Activated CD4-positive, alpha-beta T cell treated with anti-CD3 and anti-CD28 coated beads, Interleukin-2, amount 10 ng/mL, durations not matched to agents 24 days and 14 days (primary cell): ENCODE measurements around the gene SMIM7. TPM values are rescaled to one million over a fixed set of nuclear protein-coding genes. Genes with fewer than 3 reads are reported as not detected.
"Not testable (repeated sequence)": the region's sequence is repeated elsewhere in the genome, so short reads cannot be mapped to it uniquely, and the experiment has no call there.

ENCODE experiments used
- DNase-seq: peaks from one replicate; pipeline ENCODE4 v3.0.0; 2022
- H3K27ac Mint-ChIP-seq: one replicate; pipeline ENCODE4 v1.8.0; 2022; ENCODE audit warnings: mild to moderate bottlenecking, mixed read lengths
- H3K27me3 Mint-ChIP-seq: one replicate; pipeline ENCODE4 v1.8.0; 2022; ENCODE audit warnings: mixed read lengths
- H3K36me3 Mint-ChIP-seq: one replicate; pipeline ENCODE4 v1.8.0; 2022; ENCODE audit warnings: low read depth, mild to moderate bottlenecking, mixed read lengths
- H3K4me1 Mint-ChIP-seq: one replicate; pipeline ENCODE4 v1.8.0; 2021; ENCODE audit warnings: mixed read lengths
- H3K4me3 Mint-ChIP-seq: one replicate; pipeline ENCODE4 v1.8.0; 2022; ENCODE audit warnings: mild to moderate bottlenecking, moderate library complexity, mixed read lengths
- H3K9me3 Mint-ChIP-seq: one replicate; pipeline ENCODE4 v1.8.0; 2021; ENCODE audit warnings: mixed read lengths
- intact Hi-C: fragments of 100-400 bp; cut with micrococcal nuclease; formaldehyde crosslinking; loops from one replicate; pipeline ENCODE4 v1.15.1; 2023
- total RNA-seq: library from RNA; stranded (reverse); gene quantifications from 2 replicates; pipeline ENCODE4 v1.2.3, GENCODE V29; 2022

SMIM7 gene
- 66.1 and 69.9 TPM in 2 replicates for total RNA-seq

DNA sequence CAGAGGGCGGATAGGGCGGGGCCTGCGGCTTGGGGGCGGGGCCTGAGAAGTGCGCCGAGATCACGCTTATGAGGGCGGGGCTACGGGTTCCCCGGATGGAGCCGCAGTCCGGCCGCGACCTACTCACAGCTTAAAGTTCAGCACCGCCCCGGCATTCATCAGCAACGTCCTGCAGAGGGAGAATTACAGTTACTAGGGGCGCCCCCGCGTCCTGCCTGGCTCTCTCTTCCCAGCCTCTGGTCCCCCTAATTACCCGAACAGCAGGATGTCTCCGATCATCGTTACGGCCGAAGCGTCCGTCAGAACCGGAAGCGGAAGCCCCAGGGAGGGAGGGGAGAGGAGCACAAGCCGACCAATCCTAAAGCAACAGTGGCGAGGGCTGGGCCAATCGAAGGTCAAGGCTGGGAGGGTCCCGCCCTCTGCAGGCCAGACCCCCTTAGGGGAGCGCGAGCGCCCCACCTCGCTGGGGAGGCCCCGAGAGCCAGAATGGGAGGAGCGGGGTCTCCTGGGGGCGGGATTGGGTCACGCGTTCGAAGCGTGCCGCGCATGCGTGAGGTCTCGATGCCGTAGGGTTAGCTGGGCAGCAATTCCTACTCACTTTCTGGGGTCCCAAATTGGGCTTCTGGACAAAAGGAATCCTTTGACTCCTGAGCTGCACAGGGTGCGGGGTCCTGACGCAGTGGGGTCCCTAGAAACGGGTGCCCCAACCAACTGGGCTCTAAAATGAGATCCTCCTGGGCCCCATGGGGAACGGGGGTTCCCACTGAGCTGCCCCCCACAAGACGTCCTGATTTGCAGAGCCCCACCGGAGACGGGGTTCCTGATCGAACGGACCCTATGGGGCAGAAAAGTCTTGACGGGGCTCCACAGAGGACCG is at the start of gene SMIM7:
Gene SMIM7, minus strand, starts transcription at position 313 of the 877 bp plus-strand sequence. Its CDS starts 34 bp downstream, at position 279.
- H3K27ac Mint-ChIP-seq, result peak within 1 kb of the TSS; percentile 97
- peaks cover 18% of the 10 kb centered on the region for H3K4me1 Mint-ChIP-seq
- peak within 1 kb of the TSS; percentile 98 for H3K4me3 Mint-ChIP-seq
- intact Hi-C loops, result loop anchor here (2.0 to 5.0 kb wide), 2 partner anchors 31 to 88 kb away; partner anchors contain the start of genes MED26 and SLC35E1
- DNase-seq, result peak; percentile 99
- H3K36me3 Mint-ChIP-seq, result peaks cover 28% of the 10 kb centered on the region
- H3K9me3 Mint-ChIP-seq, result no peaks in the 10 kb centered on the region
- peaks cover 23% of the 10 kb centered on the region for H3K27me3 Mint-ChIP-seq

DNA sequence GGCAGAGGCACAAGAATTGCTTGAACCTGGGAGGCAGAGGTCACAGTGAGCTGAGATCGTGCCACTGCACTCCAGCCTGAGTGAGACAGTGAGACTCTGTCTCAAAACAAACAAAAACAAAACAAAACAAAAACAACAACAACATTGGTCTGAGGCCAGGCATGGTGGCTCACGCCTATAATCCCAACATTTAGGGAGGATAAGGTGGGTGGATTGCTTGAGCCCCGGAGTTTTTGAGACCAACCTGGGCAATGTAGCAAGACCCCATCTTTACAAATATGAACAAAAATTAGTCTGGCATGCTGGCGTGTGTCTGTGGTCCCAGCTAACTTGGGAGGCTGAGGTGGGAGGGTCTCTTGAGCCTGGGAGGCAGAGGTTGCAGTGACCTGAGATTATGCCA is 43.7 kb upstream of the SMIM7 start:
- no peak overlapping the region for H3K4me3 Mint-ChIP-seq
- peaks cover 2% of the 10 kb centered on the region for H3K27me3 Mint-ChIP-seq
- H3K36me3 Mint-ChIP-seq, result no peaks in the 10 kb centered on the region
- H3K27ac Mint-ChIP-seq, result no peak overlapping the region
- H3K9me3 Mint-ChIP-seq, result no peaks in the 10 kb centered on the region
- no peak for DNase-seq
- no peaks in the 10 kb centered on the region for H3K4me1 Mint-ChIP-seq
- intact Hi-C loops, result no loop called here

DNA sequence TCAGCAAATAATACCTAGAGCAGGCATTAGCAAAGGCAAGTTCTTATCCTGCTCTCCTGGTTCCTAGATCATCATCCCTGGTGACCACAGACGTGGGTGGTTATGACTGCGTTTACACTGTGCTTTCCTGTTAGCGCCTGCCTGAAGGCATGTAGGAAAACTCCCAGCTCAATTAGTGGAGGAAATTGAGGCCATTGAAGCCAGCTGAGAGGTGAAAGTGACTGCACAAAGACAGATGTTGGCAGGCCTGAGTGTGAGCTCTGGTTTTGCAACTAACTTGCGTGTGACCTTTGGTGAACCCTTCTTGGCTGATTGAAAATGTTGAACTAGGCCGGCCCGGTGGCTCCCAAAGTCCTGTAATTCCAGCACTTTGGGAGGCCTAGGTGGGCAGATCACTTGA is 42.2 kb upstream of the SMIM7 start:
- no peak for DNase-seq
- Mint-ChIP-seq H3K9me3 (no peaks in the 10 kb centered on the region), H3K27ac (no peak overlapping the region), H3K4me3 (no peak overlapping the region), H3K4me1 (no peaks in the 10 kb centered on the region), H3K27me3 (no peaks in the 10 kb centered on the region), H3K36me3 (no peaks in the 10 kb centered on the region)
- intact Hi-C loops, result no loop called here

DNA sequence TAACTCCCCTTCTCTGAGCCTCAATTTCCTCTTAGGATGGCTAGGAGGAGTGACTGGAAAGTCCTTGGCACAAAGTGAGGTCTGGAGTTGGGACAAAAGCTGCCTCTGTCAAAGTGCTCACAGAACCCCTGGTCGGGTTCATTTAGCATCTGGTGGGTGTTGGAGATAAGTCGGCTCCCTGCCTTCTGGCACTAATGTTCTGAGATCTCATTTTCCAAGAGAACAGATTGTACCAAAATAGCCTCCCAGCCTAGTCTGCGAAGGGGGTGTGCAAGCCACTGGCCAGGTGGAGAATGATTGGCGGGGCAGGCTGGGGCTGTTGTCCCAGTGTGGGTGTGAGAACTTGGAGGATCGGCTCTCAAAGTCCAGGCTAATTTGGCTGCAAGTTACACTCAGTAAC is 39.0 kb upstream of the SMIM7 start:
- Mint-ChIP-seq H3K4me1 (no peaks in the 10 kb centered on the region), H3K9me3 (no peaks in the 10 kb centered on the region), H3K27ac (no peak overlapping the region), H3K36me3 (no peaks in the 10 kb centered on the region), H3K27me3 (no peaks in the 10 kb centered on the region), H3K4me3 (no peak overlapping the region)
- intact Hi-C loops, result no loop called here
- no peak for DNase-seq

DNA sequence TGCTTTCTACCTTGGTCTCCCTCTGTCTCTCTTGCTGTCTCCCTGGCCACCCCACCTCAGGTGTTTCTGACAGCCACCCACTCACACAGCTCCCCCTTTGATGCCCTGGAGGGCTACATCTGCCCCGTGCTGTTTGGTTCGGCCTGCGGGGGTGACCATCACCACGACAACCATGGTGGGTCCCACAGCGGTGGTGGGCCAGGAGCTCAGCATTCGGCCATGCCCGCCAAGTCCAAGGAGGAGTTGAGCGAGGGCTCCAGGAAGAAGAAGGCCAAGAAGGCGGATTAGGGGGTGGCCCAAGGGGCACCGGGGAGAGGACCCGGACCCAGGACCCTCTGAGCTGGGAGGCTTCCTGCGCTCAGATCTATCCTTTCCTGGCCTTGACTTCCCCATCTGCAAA is 28.1 kb upstream of the SMIM7 start:
- no peaks in the 10 kb centered on the region for H3K9me3 Mint-ChIP-seq
- no peaks in the 10 kb centered on the region for H3K4me1 Mint-ChIP-seq
- no peak for DNase-seq
- H3K36me3 Mint-ChIP-seq, result no peaks in the 10 kb centered on the region
- no peaks in the 10 kb centered on the region for H3K27me3 Mint-ChIP-seq
- no peak overlapping the region for H3K4me3 Mint-ChIP-seq
- intact Hi-C loops, result no loop called here
- H3K27ac Mint-ChIP-seq, result no peak overlapping the region

DNA sequence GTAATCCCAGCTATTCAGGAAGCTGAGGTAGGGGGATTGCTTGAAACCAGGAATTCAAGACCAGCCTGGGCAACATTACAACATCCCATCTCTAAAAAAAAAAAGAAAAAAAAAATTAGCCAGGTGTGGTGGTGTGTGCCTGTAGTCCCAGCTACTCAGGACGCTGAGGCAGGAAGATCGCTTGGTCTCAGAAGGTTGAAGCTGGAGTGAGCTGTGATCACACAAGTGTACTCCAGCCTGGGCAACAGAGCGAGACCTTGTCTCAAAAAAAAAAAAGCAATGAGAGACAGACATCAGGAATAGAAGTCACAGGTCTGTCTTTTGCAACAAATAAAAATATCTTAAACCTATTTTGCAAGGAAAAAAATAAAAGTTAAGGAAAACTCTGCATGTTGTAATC is 24.3 kb upstream of the SMIM7 start:
- Mint-ChIP-seq H3K4me1 (no peaks in the 10 kb centered on the region), H3K27ac (no peak overlapping the region), H3K36me3 (no peaks in the 10 kb centered on the region), H3K9me3 (no peaks in the 10 kb centered on the region), H3K4me3 (no peak overlapping the region), H3K27me3 (no peaks in the 10 kb centered on the region)
- intact Hi-C loops, result no loop called here
- DNase-seq, result no peak

DNA sequence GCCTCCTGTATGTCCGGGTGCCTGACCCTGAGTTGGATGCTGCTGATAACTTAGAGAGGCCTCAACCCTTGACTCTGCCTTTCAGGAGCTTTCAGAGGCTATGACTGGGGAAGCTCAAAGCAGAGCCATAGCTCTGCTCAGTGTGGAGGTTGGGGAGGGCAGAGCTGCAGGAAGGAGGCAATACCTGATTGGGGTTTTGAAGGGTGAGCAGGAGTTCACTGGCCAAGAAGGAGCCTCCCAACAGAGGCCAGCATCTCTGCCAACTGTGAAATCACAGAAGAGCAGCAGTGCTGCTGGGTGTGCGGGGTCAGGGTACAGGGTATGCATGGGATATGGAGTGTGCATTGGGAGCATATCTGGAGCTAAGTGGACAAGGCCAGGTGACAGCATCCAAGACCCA is 22.6 kb upstream of the SMIM7 start:
- Mint-ChIP-seq H3K9me3 (no peaks in the 10 kb centered on the region), H3K27ac (no peak overlapping the region), H3K27me3 (no peaks in the 10 kb centered on the region), H3K4me1 (no peaks in the 10 kb centered on the region), H3K36me3 (no peaks in the 10 kb centered on the region), H3K4me3 (no peak overlapping the region)
- no peak for DNase-seq
- intact Hi-C loops, result no loop called here

DNA sequence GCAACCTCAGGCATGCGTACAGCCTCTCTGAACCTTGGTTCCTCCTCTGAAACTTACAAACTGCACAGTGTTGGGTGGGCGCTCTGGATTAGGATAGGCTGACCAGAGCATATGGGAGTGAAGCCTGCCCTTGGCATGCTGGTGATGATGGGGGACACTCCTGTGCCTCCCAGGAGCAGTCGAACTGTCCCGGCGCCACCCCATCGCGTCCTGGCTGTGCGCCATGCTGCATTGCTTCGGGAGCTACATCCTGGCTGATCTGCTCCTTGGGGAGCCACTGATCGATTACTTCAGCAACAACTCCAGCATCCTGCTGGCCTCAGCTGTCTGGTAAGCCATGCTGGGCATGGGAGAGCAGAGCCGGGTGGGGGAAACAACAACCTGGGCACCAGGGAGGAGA is 19.9 kb upstream of the SMIM7 start:
- Mint-ChIP-seq H3K36me3 (no peaks in the 10 kb centered on the region), H3K4me3 (no peak overlapping the region), H3K4me1 (no peaks in the 10 kb centered on the region), H3K27ac (no peak overlapping the region), H3K9me3 (no peaks in the 10 kb centered on the region), H3K27me3 (no peaks in the 10 kb centered on the region)
- no peak for DNase-seq
- intact Hi-C loops, result no loop called here

DNA sequence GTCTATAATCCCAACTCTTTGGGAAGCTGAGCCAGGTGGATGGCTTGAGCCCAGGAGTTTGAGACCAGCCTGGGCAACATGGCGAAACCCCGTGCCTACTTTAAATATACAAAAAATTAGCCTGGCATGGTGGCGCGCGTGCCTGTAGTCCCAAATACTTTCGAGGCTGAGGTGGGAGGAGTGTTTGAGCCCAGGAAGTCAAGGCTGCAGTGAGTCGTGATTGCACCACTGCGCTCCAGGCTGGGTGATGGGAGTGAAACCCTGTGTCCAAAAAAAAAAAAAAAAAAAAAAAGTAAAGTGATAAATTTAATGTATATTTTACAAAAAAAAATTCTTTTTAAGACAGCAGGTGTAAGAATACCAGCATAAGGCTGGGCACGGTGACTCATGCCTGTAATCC is 18.6 kb upstream of the SMIM7 start:
- Mint-ChIP-seq H3K27me3 (no peaks in the 10 kb centered on the region), H3K36me3 (no peaks in the 10 kb centered on the region), H3K4me1 (no peaks in the 10 kb centered on the region), H3K27ac (no peak overlapping the region), H3K4me3 (no peak overlapping the region), H3K9me3 (no peaks in the 10 kb centered on the region)
- intact Hi-C loops, result no loop called here
- DNase-seq, result no peak

DNA sequence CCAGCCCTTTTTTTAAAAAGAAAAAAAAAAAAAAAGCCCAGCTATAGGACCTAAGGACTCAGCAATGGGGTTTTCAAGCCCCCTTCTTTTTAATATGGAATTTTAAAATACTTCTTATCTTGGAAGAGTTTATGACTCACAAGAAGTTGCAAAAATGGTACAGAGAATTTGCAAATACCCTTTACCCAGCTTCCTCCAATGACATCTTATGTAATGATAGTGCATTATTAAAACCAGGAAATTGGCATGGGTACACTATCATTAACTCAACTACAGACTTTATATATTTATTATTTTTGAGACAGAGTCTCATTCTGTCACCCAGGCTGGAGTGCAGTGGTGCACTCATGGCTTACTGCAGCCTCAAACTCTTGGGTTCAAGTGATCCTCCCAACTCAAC is 17.1 kb upstream of the SMIM7 start:
- Mint-ChIP-seq H3K27me3 (no peaks in the 10 kb centered on the region), H3K36me3 (no peaks in the 10 kb centered on the region), H3K4me3 (no peak overlapping the region), H3K4me1 (no peaks in the 10 kb centered on the region), H3K27ac (no peak overlapping the region), H3K9me3 (no peaks in the 10 kb centered on the region)
- DNase-seq, result no peak
- intact Hi-C loops, result no loop called here

DNA sequence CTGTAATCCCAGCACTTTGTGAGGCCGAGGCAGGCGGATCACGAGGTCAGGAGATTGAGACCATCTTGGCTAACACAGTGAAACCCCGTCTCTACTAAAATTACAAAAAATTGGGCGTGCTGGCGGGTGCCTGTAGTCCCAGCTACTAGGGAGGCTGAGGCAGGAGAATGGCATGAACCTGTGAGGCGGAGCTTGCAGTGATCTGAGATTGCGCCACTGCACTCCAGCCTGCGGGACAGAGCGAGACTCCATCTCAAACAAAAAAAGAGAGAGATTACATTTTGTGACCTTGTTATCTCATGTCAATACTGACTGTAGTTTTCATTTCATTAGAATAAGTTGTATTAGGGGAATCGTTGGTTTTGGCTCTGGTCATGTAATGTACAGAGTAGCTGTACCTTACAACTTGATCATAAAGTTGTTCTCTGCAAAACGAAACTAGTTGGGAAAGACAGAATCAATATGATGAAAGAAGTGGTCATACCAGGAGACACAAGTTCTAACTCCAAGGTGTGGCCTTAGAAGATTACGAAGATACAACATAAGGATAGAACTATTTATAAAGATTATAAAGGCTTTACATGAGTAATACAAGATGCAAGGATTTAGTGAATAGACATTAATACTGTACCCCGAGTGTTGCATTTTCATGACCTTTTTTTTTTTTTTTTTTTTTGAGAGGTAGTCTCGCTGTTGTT is 16.3 kb upstream of the SMIM7 start:
- intact Hi-C loops, result no loop called here
- Mint-ChIP-seq H3K4me1 (no peaks in the 10 kb centered on the region), H3K9me3 (no peaks in the 10 kb centered on the region)

DNA sequence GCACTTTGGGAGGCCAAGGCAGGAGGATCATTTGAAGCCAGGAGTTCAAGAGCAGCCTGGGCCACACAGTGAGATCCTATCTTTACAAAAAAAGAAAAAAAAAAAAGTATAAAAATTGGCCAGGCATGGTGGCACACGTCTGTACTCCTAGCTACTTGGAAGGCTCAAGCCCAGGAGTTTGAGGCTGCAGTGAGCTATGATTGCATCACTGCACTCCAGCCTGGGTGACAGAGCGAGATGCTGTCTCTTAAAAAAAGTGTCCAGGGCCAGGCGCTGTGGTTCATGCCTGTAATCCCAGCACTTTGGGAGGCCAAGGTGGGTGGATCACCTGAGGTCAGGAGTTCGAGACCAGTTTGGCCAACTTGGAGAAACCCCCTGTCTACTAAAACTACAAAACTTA is 13.9 kb upstream of the SMIM7 start:
- H3K4me3 Mint-ChIP-seq, DNase-seq, H3K27ac Mint-ChIP-seq, H3K4me1 Mint-ChIP-seq, intact Hi-C loops, H3K36me3 Mint-ChIP-seq, H3K27me3 Mint-ChIP-seq, H3K9me3 Mint-ChIP-seq: not testable (repeated sequence)

More for the DNA sequence above, 16.3 kb upstream of the SMIM7 start:
- H3K27me3 Mint-ChIP-seq, result no peaks in the 10 kb centered on the region
- no peak overlapping the region for H3K4me3 Mint-ChIP-seq
- no peak overlapping the region for H3K27ac Mint-ChIP-seq
- no peak for DNase-seq
- H3K36me3 Mint-ChIP-seq, result no peaks in the 10 kb centered on the region

DNA sequence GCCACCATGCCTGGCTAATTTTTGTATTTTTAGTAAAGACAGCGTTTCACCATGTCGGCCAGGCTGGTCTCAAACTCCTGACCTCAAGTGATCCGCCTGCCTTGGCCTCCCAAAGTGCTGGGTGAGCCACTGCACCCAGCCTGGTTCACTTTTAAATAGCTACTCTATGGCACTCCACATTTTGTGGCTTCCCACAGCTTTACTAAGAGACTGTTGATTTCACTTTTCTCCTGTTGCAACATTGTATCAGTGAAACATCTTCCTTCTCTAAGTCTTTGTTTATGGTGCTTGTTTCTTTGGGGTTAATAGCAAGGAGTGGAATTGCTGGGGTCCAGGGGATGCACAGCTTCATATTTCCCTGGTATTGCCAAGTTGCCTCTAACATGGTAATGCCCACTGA is 13.3 kb upstream of the SMIM7 start:
- H3K4me3 Mint-ChIP-seq, result no peak overlapping the region
- no peaks in the 10 kb centered on the region for H3K9me3 Mint-ChIP-seq
- H3K4me1 Mint-ChIP-seq, result no peaks in the 10 kb centered on the region
- DNase-seq, result no peak
- intact Hi-C loops, result no loop called here
- H3K27ac Mint-ChIP-seq, result no peak overlapping the region
- H3K36me3 Mint-ChIP-seq, result no peaks in the 10 kb centered on the region
- peaks cover 2% of the 10 kb centered on the region for H3K27me3 Mint-ChIP-seq

DNA sequence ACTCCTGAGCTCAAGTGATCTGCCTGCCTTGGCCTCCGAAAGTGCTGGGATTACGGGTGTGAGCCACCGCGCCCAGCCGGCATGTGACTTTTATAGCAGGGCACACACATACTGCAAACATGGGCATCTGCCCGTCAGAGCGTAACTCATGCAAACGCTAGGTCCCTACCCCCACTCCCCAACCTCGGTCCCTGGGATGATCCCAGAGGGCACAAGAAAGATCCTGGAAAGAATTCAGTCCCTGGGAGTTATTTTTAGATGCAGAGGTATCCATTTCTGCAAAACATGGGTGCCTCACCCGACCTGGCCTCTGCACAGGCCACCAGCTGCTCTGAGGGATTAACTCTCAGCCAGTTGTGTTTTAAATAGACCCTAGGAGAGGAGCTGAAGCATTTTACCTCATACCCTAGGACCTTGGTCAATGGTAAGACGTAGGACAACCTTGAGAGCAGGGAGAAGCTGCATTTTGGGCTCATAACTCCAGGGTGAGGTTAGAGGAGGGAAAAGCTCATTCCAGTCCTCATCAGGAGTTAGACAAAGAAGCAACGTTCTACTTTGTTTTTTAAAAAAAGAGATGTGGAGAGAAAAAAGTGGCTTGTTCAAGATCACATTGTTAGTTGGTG is 11.8 kb upstream of the SMIM7 start:
- intact Hi-C loops, result no loop called here
- H3K9me3 Mint-ChIP-seq, result no peaks in the 10 kb centered on the region

More for the DNA sequence above, 11.8 kb upstream of the SMIM7 start:
- H3K4me1 Mint-ChIP-seq, result no peaks in the 10 kb centered on the region
- no peak for DNase-seq
- H3K27me3 Mint-ChIP-seq, result peaks cover 2% of the 10 kb centered on the region
- H3K4me3 Mint-ChIP-seq, result no peak overlapping the region
- H3K36me3 Mint-ChIP-seq, result no peaks in the 10 kb centered on the region
- no peak overlapping the region for H3K27ac Mint-ChIP-seq
